Measurements from ENCODE around the gene RGS3. TPM values are rescaled to one million over a fixed set of nuclear protein-coding genes. Genes with fewer than 3 reads are reported as not detected.

RGS3 gene
- total and polyA plus RNA-seq, 2 donors (not counting 3 experiments of a cell fraction or from before 2014, with no cell fraction given) = 356 to 416 TPM

DNA sequence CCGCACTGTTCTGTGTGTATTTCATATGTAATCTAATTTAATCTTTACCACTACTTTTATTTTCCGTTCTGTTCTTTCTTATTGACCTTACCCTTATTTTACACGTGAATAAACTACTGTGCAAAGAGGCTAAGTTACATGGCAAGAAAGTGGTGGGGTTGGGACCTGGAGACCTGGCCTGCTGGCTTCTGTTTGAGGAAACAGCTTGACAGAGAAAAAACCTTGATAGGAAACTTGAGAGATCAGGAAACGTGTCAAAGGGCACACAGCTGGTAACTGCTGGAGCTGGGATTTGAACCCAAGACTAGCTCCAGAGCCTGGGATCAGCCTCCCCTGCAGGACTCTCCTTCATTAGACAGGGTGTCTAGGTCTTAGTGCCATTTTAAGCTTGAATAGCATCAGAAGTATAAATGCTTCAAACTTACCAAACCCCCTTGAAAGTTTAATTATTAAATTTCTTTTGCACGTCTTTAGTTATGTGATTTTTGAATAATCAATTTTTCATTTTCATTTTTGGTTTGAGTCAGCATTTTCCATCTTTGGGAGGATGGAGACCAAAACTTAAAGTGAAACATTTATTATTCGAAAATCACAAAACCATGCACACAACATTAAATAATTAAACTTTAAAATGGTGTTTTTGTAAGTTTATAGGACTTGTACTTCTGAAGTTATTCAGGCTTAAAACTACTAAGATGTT is 129.5 kb downstream of the RGS3 start:
- Histone ChIP-seq H3K79me2 (ENCODE audit: control insufficient read depth, insufficient read depth, low read length) (peaks cover 48% of the 10 kb centered on the region), H3K27ac (ENCODE audit: insufficient read depth, low read depth, low read length) (peak overlapping the region; percentile 96), H3K9me3 (replicated peaks; ENCODE audit: control insufficient read depth, insufficient read depth, low read length) (no peaks in the 10 kb centered on the region), H3K27me3 (ENCODE audit: control insufficient read depth in 2 of 2, insufficient read depth in 2 of 2, low read length in 2 of 2) (no peaks in the 10 kb centered on the region), H3K36me3 (ENCODE audit: control insufficient read depth in 2 of 2, extremely low read depth in 1 of 2, insufficient read depth in 2 of 2, low read length in 2 of 2) (peaks cover 29 to 31% of the 10 kb centered on the region in 2 experiments), H3K4me2 (ENCODE audit: insufficient read depth, low read length) (peak overlapping the region; percentile 78), H4K20me1 (replicated peaks; ENCODE audit: control insufficient read depth, extremely low read depth, insufficient read depth, low read length) (no peaks in the 10 kb centered on the region), H3K9ac (replicated peaks; ENCODE audit: extremely low read depth, insufficient read depth, low read length) (peak overlapping the region; percentile 79), H2AFZ (ENCODE audit: low read depth, low read length) (no peak overlapping the region), H3K4me1 (ENCODE audit: control insufficient read depth, extremely low read depth, insufficient read depth, low read length) (peaks cover 71% of the 10 kb centered on the region), H3K4me3 (replicated peaks in 1 of 3; ENCODE audit: insufficient read depth in 1 of 3, low read depth in 1 of 3, low read length in 3 of 3) (peak overlapping the region in 1 of 3 experiments; percentile 28), H3K9me1 (replicated peaks; ENCODE audit: control insufficient read depth, extremely low read depth, insufficient read depth, low read length) (no peaks in the 10 kb centered on the region)
- TF ChIP-seq MYC (IDR thresholded peaks at IDR 0.05; ENCODE audit: low read depth, low read length) (no peak), EZH2 (IDR thresholded peaks at IDR 0.05; ENCODE audit: borderline replicate concordance, low read depth, low read length, severe bottlenecking) (no peak), GATA2 (IDR thresholded peaks at IDR 0.05; ENCODE audit: insufficient read depth, insufficient read length, low read depth, low read length) (no peak), POLR2A (IDR thresholded peaks at IDR 0.05; ENCODE audit: low read depth, low read length) (no peak), JUN (IDR thresholded peaks at IDR 0.05; ENCODE audit: borderline replicate concordance, insufficient read depth, insufficient read length, low read depth) (no peak), FOS (IDR thresholded peaks at IDR 0.05; ENCODE audit: borderline replicate concordance, insufficient read depth, low read length) (no peak)
- TF ChIP-seq, protein P1, sequence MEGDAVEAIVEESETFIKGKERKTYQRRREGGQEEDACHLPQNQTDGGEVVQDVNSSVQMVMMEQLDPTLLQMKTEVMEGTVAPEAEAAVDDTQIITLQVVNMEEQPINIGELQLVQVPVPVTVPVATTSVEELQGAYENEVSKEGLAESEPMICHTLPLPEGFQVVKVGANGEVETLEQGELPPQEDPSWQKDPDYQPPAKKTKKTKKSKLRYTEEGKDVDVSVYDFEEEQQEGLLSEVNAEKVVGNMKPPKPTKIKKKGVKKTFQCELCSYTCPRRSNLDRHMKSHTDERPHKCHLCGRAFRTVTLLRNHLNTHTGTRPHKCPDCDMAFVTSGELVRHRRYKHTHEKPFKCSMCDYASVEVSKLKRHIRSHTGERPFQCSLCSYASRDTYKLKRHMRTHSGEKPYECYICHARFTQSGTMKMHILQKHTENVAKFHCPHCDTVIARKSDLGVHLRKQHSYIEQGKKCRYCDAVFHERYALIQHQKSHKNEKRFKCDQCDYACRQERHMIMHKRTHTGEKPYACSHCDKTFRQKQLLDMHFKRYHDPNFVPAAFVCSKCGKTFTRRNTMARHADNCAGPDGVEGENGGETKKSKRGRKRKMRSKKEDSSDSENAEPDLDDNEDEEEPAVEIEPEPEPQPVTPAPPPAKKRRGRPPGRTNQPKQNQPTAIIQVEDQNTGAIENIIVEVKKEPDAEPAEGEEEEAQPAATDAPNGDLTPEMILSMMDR (IDR thresholded peaks at IDR 0.05; ENCODE audit: extremely low read depth in 1 of 2, insufficient read depth in 1 of 2, low read depth in 1 of 2, low read length in 2 of 2) = no peak
- peak; percentile 28 for FAIRE-seq
- CTCF ChIA-PET = interaction anchor here (0.6 to 18.1 kb wide), 15 partner anchors 8 to 371 kb away, joined by 3 to 1173 read pairs (median 4); partner anchors contain the start of genes C9orf43 and POLE3
- dilution Hi-C loops (cut with MboI; ENCODE audit: extremely low pct_ligation_motif_present, low sequenced_read_pairs) = loop anchor here (10.0 kb wide), 1 partner anchor 62 kb away; no protein-coding TSS in a partner anchor
- no TSS peak for BruUV-seq (replicated peaks)
- POLR2A ChIA-PET = interaction anchor here (0.8 to 4.4 kb wide), 7 partner anchors 9 to 82 kb away, joined by 3 to 71 read pairs (median 11); no protein-coding TSS in a partner anchor
- intact Hi-C loops (cut with micrococcal nuclease) = loop anchor here (1.0 kb wide), 2 partner anchors 17 to 41 kb away; no protein-coding TSS in a partner anchor
- DNase-seq (ENCODE audit: low read depth, low spot score) = peak; percentile 43
